Kidney (tissue), 14 donors: ENCODE data around the gene TASOR. TPM values are rescaled to one million over a fixed set of nuclear protein-coding genes. Genes with fewer than 3 reads are reported as not detected.

ENCODE experiments used
- DNase-seq, 5 donors: peaks; one replicate each; pipeline ENCODE4 v3.0.0-alpha.2; 2013 to 2020
- FAIRE-seq: peaks from 2 replicates; lab custom pipeline; 2012; peaks lifted over from hg19 to GRCh38; lab: Jason Lieb, UNC
- H3K27ac ChIP-seq, 2 donors: one replicate each; pipeline ENCODE4 v1.7.0; 2013; ENCODE audit warnings: low read depth in 2 of 2, low read length in 2 of 2, inconsistent platforms in 1 of 2
- H3K27me3 ChIP-seq: one replicate; pipeline ENCODE4 v1.7.1; 2013; ENCODE audit warnings: low read length, inconsistent platforms; ENCODE audit not compliant: control insufficient read depth, insufficient read depth
- H3K36me3 ChIP-seq, 3 donors: one replicate each; pipeline versions ENCODE4 v1.7.0 to v1.7.1; 2013; ENCODE audit warnings: low read length in 3 of 3, control low read depth in 1 of 3, inconsistent platforms in 1 of 3; ENCODE audit not compliant: insufficient read depth in 3 of 3, control insufficient read depth in 2 of 3
- H3K4me1 ChIP-seq, 3 donors: one replicate each; pipeline versions ENCODE4 v1.7.0 to v1.7.1; 2013; ENCODE audit warnings: low read length in 3 of 3, inconsistent platforms in 1 of 3, low read depth in 1 of 3; ENCODE audit not compliant: control insufficient read depth in 2 of 3, insufficient read depth in 2 of 3
- H3K4me3 ChIP-seq, 3 donors: one replicate each; pipeline versions ENCODE4 v1.7.0 to v1.8.1; 2013; ENCODE audit warnings: low read length in 3 of 3, control low read depth in 1 of 3, inconsistent platforms in 1 of 3
- H3K9ac ChIP-seq, 3 donors: one replicate each; pipeline versions ENCODE4 v1.7.0 to v1.7.1; 2013; ENCODE audit warnings: low read length in 3 of 3, control low read depth in 1 of 3, inconsistent platforms in 1 of 3
- H3K9me3 ChIP-seq, 3 donors: one replicate each; pipeline versions ENCODE4 v1.7.0 to v1.7.1; 2013; ENCODE audit warnings: low read length in 3 of 3, control low read depth in 1 of 3, inconsistent platforms in 1 of 3; ENCODE audit not compliant: control insufficient read depth in 2 of 3, insufficient read depth in 1 of 3
- intact Hi-C: fragments of 100-400 bp; cut with DNase I; formaldehyde crosslinking; loops from one replicate; pipeline ENCODE4 v1.11.1; 2022
- polyA plus RNA-seq: library from polyadenylated mRNA; stranded (reverse); fragments of 350-450 nt; fragmentation: Illumina TruSeq; extraction: RNeasy Lipid Tissue Mini Kit (QIAGEN cat#74804); gene quantifications from one replicate; pipeline ENCODE4 v1.2.3, GENCODE V29; 2014; ENCODE audit warnings: low read depth, low replicate concordance; ENCODE audit not compliant: insufficient read depth
- total RNA-seq: library from RNA; stranded (reverse); fragmentation: NEBNext Ultra II Directional; extraction: Animal tissue kit (Norgen Biotek cat#: 25700); gene quantifications from one replicate; pipeline ENCODE4 v1.2.1, GENCODE V29; 2021
- TF ChIP-seq, protein P1 (sequence below): IDR thresholded peaks from 3 replicates; pipeline ENCODE4 v1.5.1; 2012; ENCODE audit warnings: mild to moderate bottlenecking, moderate library complexity, borderline replicate concordance; ENCODE audit not compliant: insufficient read depth; ENCODE audit errors: extremely low read depth
- donor health status: control.
- donor health status: control.
- donor health status: control.
- donor health status: control.
- donor health status: control.
- donor health status: DM: yes; HTN: yes; CAD: no.
- donor health status: Normal renal cell carcinoma (clear cell type).

The TASOR gene
- total and polyA plus RNA-seq, 2 donors from 2014 or later, result 22.0 to 60.9 TPM

DNA sequence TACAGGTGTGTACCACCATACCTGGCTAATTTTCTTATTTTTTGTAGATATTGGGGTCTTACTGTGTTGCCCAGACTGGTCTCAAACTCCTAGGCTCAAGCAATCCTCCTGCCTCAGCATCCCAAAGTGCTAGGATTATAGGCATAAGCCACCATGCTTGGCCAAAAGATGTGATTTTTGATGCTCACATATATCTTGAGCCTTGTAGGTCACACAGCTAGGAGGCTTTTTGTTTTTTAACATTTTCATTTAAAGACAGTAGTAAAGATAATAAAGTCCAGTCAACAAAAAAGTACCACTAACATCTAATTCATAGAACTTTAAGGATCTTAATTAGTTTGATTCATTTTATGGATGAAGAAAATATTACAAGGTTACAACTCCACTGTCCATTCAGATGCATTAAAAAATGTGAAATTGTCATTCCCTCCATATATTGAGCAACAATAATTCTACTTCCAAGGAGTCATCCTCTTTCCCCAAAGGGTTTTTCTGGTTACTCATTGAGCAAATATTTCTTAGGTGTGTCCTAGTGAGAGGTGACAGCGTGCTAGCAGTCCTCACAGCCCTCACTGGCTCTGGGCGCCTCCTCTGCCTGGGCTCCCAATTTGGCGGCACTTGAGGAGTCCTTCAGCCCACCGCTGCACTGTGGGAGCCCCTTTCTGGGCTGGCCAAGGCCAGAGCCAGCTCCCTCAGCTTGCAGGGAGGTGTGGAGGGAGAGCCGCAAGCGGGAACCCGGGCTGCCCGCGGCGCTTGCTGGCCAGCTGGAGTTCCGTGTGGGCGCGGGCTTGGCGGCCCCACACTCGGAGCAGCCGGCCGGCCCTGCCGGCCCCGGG is 8.3 kb upstream of the TASOR start:
- TF ChIP-seq, protein P1, sequence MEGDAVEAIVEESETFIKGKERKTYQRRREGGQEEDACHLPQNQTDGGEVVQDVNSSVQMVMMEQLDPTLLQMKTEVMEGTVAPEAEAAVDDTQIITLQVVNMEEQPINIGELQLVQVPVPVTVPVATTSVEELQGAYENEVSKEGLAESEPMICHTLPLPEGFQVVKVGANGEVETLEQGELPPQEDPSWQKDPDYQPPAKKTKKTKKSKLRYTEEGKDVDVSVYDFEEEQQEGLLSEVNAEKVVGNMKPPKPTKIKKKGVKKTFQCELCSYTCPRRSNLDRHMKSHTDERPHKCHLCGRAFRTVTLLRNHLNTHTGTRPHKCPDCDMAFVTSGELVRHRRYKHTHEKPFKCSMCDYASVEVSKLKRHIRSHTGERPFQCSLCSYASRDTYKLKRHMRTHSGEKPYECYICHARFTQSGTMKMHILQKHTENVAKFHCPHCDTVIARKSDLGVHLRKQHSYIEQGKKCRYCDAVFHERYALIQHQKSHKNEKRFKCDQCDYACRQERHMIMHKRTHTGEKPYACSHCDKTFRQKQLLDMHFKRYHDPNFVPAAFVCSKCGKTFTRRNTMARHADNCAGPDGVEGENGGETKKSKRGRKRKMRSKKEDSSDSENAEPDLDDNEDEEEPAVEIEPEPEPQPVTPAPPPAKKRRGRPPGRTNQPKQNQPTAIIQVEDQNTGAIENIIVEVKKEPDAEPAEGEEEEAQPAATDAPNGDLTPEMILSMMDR, result no peak
- no peak for DNase-seq
- H3K9ac ChIP-seq, result no peak overlapping the region

DNA sequence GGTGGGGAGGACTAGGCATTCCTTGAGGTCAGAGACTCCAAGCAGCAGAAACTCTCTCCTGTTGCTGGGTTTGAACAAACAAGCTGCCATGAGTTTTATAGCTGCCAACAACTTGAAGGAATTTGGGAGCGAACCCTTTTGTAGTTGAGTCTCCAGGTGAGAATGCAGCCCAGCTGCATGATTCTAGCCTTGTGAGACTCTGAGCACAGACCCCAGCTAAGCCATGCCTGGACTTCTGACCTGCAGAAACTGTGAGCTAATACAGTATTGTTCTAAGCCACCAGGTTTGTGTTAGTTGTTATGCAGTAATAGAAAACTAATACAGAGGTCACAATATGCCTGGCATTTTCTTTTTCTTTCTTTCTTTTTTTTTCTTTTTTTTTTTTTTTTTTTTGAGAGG is 6.2 kb upstream of the TASOR start:
- FAIRE-seq, result no peak
- Histone ChIP-seq H3K36me3 (no peaks in the 10 kb centered on the region), H3K4me1 (no peaks in the 10 kb centered on the region), H3K9me3 (no peaks in the 10 kb centered on the region), H3K9ac (no peak overlapping the region), H3K4me3 (no peak overlapping the region), H3K27ac (no peak overlapping the region), H3K27me3 (no peaks in the 10 kb centered on the region)
- DNase-seq, result no peak
- TF ChIP-seq, protein P1, result no peak
- intact Hi-C loops, result no loop called here

More for the DNA sequence above, 8.3 kb upstream of the TASOR start:
- Histone ChIP-seq H3K4me3 (no peak overlapping the region), H3K27ac (no peak overlapping the region), H3K36me3 (no peaks in the 10 kb centered on the region), H3K4me1 (no peaks in the 10 kb centered on the region), H3K9me3 (no peaks in the 10 kb centered on the region), H3K27me3 (no peaks in the 10 kb centered on the region)
- intact Hi-C loops, result no loop called here
- no peak for FAIRE-seq

DNA sequence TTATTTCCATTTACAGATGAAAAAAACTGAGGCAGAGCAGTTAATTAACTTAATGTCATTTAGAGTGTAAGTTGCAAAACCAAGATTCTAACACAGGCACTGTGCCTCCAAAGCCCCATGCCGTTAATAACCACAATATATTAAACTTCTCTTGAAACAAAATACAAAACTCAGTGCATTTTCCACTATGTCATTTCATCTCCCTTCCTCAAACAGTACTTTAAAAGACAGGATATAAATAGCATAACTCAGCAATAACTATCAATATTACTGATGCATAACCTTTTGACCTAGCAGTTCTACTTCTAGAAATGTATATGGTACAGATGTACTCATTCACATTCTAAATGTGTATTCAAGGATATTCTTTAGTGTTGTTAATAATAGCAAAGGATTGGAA is 5.1 kb upstream of the TASOR start:
- FAIRE-seq (no peak), DNase-seq (no peak)
- Histone ChIP-seq H3K27ac (no peak overlapping the region), H3K36me3 (no peaks in the 10 kb centered on the region), H3K4me1 (peaks cover 0 to 4% (median 0%) of the 10 kb centered on the region in 3 donors), H3K9me3 (peaks cover 0 to 3% (median 0%) of the 10 kb centered on the region in 3 donors), H3K4me3 (no peak overlapping the region), H3K9ac (no peak overlapping the region), H3K27me3 (no peaks in the 10 kb centered on the region)
- intact Hi-C loops, result no loop called here
- TF ChIP-seq, protein P1, result no peak
